GM10266 (cell line): Measurements from ENCODE around the gene SEMA6A.
A peak's percentile ranks its signal among the peaks of the same experiment; 100 is the strongest.

Experiments
- DNase-seq: peaks from one replicate; pipeline ENCODE4 v3.0.0; 2012; ENCODE audit errors: extremely low spot score
- TF ChIP-seq, protein P1 (sequence below): IDR thresholded peaks from 2 replicates; pipeline ENCODE4 v1.5.1; 2012; ENCODE audit warnings: mild to moderate bottlenecking, low read depth; ENCODE audit not compliant: control insufficient read depth, insufficient read depth; ENCODE audit errors: missing control alignments

SEMA6A gene

DNA sequence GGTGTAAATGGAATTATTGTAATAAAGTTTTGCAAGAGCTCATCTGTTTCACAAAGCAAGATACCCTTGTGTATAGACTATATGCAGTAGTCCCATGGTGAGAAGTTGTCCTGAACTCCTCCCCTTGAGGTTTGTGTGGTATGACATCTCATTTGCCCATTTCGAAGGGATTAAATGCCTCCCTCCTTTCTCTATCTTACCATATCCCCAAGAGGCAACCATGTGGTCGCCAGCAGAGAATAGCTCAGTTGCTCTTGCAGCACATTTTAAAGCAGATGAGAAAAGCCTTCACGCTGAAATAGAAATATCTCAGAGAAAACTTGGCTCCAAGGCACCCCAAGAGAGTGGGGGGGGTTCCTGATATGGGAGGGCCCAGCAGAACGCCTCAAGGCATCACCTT, 4.6 kb downstream of the SEMA6A start:
- TF ChIP-seq, protein P1, sequence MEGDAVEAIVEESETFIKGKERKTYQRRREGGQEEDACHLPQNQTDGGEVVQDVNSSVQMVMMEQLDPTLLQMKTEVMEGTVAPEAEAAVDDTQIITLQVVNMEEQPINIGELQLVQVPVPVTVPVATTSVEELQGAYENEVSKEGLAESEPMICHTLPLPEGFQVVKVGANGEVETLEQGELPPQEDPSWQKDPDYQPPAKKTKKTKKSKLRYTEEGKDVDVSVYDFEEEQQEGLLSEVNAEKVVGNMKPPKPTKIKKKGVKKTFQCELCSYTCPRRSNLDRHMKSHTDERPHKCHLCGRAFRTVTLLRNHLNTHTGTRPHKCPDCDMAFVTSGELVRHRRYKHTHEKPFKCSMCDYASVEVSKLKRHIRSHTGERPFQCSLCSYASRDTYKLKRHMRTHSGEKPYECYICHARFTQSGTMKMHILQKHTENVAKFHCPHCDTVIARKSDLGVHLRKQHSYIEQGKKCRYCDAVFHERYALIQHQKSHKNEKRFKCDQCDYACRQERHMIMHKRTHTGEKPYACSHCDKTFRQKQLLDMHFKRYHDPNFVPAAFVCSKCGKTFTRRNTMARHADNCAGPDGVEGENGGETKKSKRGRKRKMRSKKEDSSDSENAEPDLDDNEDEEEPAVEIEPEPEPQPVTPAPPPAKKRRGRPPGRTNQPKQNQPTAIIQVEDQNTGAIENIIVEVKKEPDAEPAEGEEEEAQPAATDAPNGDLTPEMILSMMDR = no peak
- no peak for DNase-seq

DNA sequence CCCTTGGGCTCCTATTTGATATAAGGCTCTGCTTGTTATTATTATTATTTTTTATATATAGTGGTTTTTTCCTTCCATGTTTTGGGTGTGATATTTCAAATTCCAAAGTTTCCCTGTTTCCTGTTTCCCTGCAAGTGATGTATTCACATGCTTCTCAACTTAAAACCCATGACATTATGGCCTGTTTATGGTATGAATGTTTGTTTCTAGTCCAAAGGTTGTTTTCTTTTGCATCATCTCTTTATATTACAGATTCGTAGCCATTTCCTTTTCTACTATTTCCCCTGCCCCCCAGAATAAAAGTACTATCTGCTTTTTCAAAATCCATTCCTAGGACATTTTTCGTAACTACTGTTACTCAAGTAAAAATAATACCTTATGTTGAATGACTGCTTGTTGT, 7.5 kb downstream of the SEMA6A start:
- DNase-seq = no peak
- TF ChIP-seq, protein P1 = no peak

DNA sequence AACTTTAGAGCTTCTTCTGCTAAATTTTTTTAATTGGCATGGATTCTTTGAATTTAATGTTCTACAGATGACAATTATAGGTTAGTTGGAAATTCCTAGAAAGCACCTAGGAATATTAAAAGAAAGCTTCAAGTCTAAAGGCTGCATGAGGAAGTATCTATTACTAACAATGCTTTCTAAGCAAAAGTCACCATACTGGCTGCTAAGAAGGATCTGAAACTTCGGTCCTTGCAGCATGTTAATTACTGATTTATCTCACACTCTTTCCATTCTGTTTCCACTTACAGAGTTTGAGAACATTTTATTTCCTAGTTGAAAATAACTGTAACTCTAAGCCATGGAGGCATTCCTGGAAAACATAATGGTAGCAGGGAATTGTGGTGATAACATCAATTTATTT, 8.4 kb downstream of the SEMA6A start:
- TF ChIP-seq, protein P1 = no peak
- DNase-seq = peak; percentile 25

DNA sequence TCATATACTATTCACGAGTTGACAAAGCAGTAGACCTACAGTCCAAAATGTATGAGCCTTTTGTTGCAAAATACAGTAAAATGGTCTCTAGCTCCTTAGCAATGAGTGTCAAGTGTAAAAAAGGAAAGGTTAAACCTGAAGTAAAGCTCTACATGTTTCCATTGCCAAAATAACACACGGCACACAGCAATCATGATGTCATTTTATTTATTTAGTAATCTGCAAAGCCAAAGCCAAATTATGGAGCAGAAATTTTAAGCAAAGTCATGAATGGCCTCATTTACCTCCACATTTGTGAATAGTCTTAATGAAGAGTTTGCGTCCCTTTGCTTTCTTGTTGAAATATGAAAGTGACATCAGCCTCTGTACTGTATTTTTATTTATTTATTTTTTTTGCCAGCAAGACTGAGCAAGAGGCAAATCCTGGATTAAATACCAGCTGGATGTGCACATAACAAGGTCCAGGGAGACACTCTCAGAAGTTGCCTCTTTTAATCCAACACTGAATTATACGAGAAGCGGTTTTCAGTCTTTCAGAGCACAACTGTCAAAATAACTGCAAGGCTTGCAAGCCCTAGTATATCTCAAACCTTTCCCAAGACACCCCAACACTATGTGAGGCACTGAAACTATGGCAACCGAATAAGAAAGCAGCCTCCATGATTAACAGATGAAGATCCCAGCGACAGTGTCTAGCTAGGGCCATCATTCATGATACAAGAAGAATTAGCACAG, 9.7 kb downstream of the SEMA6A start:
- TF ChIP-seq, protein P1 = no peak
- no peak for DNase-seq

DNA sequence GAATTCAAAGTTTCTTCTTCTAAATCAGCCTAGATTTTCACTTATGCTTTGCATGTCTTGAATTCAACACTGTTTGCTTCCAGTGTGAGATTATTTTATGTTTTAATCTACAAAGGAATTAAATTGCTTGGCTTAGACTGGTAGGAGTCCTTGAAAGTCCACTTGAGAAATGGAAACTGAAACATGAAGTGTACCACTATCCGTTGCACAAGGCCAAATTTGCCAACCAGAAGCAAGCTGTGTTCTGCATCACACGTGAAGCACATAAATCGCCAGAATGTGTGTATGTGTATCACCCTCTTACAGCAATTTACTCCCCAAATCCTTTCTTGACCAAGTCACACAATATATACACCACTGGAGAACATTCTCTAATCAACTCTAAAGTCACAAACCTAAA, 10.3 kb downstream of the SEMA6A start:
- DNase-seq = no peak
- TF ChIP-seq, protein P1 = no peak

DNA sequence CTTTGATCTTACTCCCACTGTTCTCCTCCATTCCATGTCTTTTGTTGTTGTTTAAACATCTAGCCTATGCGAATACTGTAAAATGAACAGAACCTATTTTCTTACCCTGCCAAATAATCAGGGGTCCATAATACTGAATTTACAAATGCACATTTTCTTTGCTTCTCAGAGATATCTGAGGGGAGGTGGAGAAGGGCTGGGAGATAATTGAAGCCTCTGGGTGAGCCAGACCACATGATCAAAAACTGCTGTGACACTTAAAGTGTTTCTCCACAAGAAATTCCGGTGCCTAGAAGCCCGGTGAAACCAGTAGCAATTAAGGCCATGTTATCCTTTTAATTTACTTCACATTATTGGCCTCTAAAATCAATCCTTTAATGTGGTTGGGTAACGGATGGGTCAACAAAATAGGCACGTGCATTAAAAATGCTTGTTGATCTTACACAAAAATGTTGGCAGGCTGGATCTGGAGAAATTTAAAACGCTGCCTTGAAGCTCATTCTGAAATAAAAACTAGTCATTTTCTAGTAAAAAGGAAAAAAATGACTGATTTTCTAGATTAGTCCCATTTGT, 10.8 kb downstream of the SEMA6A start:
- TF ChIP-seq, protein P1 = no peak
- DNase-seq = no peak

DNA sequence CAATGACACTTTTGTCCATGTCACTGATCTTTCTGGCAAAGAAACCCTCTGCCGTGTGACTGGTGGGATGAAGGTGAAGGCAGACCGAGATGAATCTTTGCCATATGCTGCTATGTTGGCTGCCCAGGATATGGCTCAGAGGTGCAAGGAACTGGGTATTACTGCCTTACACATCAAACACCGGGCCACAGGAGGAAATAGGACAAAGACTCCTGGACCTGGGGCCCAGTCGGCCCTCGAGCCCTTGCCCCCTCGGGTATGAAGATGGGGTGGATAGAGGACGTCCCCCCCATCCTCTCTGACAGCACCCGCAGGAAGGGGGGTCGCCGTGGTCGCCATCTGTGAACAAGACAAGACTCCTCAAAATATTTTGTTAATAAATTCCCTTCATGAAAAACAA, 12.0 kb downstream of the SEMA6A start:
- no peak for DNase-seq

More for the DNA sequence above, 12.0 kb downstream of the SEMA6A start:
- TF ChIP-seq, protein P1 = no peak
